ENCODE data around the gene KRTAP10-12. TPM values are rescaled to one million over a fixed set of nuclear protein-coding genes. Genes with fewer than 3 reads are reported as not detected.

KRTAP10-12 gene
- total RNA-seq, 1 donor from 2014 or later, result not detected

DNA sequence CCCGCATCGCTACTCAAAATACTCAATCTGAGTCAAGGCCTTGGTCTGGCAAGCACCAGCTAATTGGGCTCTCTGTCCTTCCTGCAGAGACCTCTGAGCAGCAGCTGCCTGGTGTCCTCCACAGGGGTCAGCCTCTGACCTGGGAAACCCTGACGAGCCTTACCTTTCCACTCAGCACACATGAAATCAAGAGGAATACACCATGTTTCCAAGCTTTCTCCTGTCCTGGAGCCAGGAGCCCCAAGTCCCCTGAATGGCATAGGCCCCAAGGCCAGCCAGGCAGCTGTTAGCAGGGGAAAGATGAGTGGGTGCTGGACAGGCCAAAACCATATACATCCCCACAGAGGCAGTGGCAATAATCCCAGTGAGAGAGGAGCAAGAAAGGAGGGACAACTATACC, 41.6 kb downstream of the KRTAP10-12 start:
- Histone ChIP-seq H3K4me2 (no peak overlapping the region), H2AFZ (replicated peaks) (no peak overlapping the region), H3K9ac (no peak overlapping the region), H3K4me1 (no peaks in the 10 kb centered on the region), H3F3A (ENCODE audit: low read depth) (no peaks in the 10 kb centered on the region), H3K9me3 (ENCODE audit: low read depth) (no peaks in the 10 kb centered on the region), H4K20me1 (ENCODE audit: low read depth) (no peaks in the 10 kb centered on the region), H3K79me2 (ENCODE audit: low read depth) (no peaks in the 10 kb centered on the region), H3K4me3 (no peak overlapping the region), H3K27me3 (no peaks in the 10 kb centered on the region), H3K27ac (no peak overlapping the region), H3K36me3 (no peaks in the 10 kb centered on the region)
- Mint-ChIP-seq H3K4me1 (peaks cover 14% of the 10 kb centered on the region), H3K36me3 (no peaks in the 10 kb centered on the region), H3K9me3 (no peaks in the 10 kb centered on the region), H3K27ac (no peak overlapping the region), H3K4me3 (no peak overlapping the region), H3K27me3 (ENCODE audit: insufficient read depth, low read depth) (peaks cover 5% of the 10 kb centered on the region)
- DNase-seq (ENCODE audit: low spot score), result no peak
- no peak for TF ChIP-seq EZH2phosphoT487 (IDR thresholded peaks at IDR 0.05)
- TF ChIP-seq, protein P1, sequence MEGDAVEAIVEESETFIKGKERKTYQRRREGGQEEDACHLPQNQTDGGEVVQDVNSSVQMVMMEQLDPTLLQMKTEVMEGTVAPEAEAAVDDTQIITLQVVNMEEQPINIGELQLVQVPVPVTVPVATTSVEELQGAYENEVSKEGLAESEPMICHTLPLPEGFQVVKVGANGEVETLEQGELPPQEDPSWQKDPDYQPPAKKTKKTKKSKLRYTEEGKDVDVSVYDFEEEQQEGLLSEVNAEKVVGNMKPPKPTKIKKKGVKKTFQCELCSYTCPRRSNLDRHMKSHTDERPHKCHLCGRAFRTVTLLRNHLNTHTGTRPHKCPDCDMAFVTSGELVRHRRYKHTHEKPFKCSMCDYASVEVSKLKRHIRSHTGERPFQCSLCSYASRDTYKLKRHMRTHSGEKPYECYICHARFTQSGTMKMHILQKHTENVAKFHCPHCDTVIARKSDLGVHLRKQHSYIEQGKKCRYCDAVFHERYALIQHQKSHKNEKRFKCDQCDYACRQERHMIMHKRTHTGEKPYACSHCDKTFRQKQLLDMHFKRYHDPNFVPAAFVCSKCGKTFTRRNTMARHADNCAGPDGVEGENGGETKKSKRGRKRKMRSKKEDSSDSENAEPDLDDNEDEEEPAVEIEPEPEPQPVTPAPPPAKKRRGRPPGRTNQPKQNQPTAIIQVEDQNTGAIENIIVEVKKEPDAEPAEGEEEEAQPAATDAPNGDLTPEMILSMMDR (IDR thresholded peaks at IDR 0.05), result no peak
- TF ChIP-seq EZH2 (IDR thresholded peaks at IDR 0.05), result no peak

GRCh38 chr21:44739316-44739715, 42.3 kb downstream of the KRTAP10-12 start:
- peaks cover 14% of the 10 kb centered on the region for H3K4me1 Mint-ChIP-seq
- Histone ChIP-seq H3K36me3 (no peaks in the 10 kb centered on the region), H3K9ac (no peak overlapping the region), H4K20me1 (ENCODE audit: low read depth) (no peaks in the 10 kb centered on the region), H3K9me3 (ENCODE audit: low read depth) (no peaks in the 10 kb centered on the region), H3K4me3 (no peak overlapping the region), H3K79me2 (ENCODE audit: low read depth) (no peaks in the 10 kb centered on the region), H3K27ac (no peak overlapping the region), H3F3A (ENCODE audit: low read depth) (no peaks in the 10 kb centered on the region), H2AFZ (replicated peaks) (no peak overlapping the region), H3K4me2 (no peak overlapping the region), H3K27me3 (no peaks in the 10 kb centered on the region), H3K4me1 (no peaks in the 10 kb centered on the region)
- peaks cover 5% of the 10 kb centered on the region for H3K27me3 Mint-ChIP-seq (ENCODE audit: insufficient read depth, low read depth)
- TF ChIP-seq EZH2phosphoT487 (IDR thresholded peaks at IDR 0.05), result no peak
- TF ChIP-seq, protein P1 (IDR thresholded peaks at IDR 0.05), result no peak
- no peak for TF ChIP-seq EZH2 (IDR thresholded peaks at IDR 0.05)
- no peak overlapping the region for H3K27ac Mint-ChIP-seq
- no peak for DNase-seq (ENCODE audit: low spot score)
- H3K36me3 Mint-ChIP-seq, result no peaks in the 10 kb centered on the region
- peaks cover 1% of the 10 kb centered on the region for H3K9me3 Mint-ChIP-seq
- H3K4me3 Mint-ChIP-seq, result no peak overlapping the region

DNA sequence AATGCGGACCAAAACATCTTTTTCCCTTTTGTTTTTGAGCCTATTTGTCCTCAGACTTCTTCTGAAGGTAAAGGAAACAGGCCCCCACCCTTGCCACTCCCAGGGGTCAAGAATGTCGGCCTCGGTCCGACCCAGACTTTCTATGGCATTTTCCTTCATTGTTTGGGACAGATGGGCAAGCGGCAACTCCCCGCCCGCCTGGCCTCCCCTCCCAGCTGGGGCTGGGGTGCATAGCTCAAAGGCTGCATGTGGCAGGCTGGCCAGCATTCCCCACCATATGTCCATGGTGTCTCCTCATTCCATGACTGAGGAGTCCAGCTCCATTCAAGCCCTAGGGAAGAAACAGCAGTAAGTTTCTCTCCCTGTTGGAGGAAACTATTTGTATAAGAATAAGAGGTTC, 43.8 kb downstream of the KRTAP10-12 start:
- Histone ChIP-seq H3K4me1 (no peaks in the 10 kb centered on the region), H3K9ac (no peak overlapping the region), H3K27me3 (no peaks in the 10 kb centered on the region), H3K36me3 (no peaks in the 10 kb centered on the region), H3K4me3 (no peak overlapping the region), H2AFZ (replicated peaks) (no peak overlapping the region), H3K27ac (no peak overlapping the region), H3F3A (ENCODE audit: low read depth) (no peaks in the 10 kb centered on the region), H3K9me3 (ENCODE audit: low read depth) (no peaks in the 10 kb centered on the region), H3K4me2 (no peak overlapping the region), H3K79me2 (ENCODE audit: low read depth) (no peaks in the 10 kb centered on the region), H4K20me1 (ENCODE audit: low read depth) (no peaks in the 10 kb centered on the region)
- TF ChIP-seq, protein P1 (IDR thresholded peaks at IDR 0.05), result no peak
- no peak for TF ChIP-seq EZH2 (IDR thresholded peaks at IDR 0.05)
- H3K9me3 Mint-ChIP-seq, result peaks cover 3% of the 10 kb centered on the region
- no peaks in the 10 kb centered on the region for H3K36me3 Mint-ChIP-seq
- DNase-seq (ENCODE audit: low spot score), result no peak
- peaks cover 6% of the 10 kb centered on the region for H3K27me3 Mint-ChIP-seq (ENCODE audit: insufficient read depth, low read depth)
- no peak overlapping the region for H3K27ac Mint-ChIP-seq
- H3K4me3 Mint-ChIP-seq, result no peak overlapping the region
- peaks cover 14% of the 10 kb centered on the region for H3K4me1 Mint-ChIP-seq

Data from neural progenitor cell (in vitro differentiated cells).